Cardiac fibroblast (primary cell): ENCODE data around the gene TSPYL4.
"Not testable (repeated sequence)": the region's sequence is repeated elsewhere in the genome, so short reads cannot be mapped to it uniquely, and the experiment has no call there.

ENCODE experiments used
- DNase-seq, 2 donors: peaks; one replicate each; pipeline versions ENCODE4 v3.0.0 to v3.0.0-alpha.2; 2010; ENCODE audit warnings: low read depth in 2 of 2
- H3K4me3 ChIP-seq, 2 donors: replicated peaks in 1 of 2; 1 replicate in 1 of 2; 2 replicates in 1 of 2; pipeline ENCODE4 v1.5.1; 2011; ENCODE audit warnings: low read depth in 2 of 2, low read length in 2 of 2, mild to moderate bottlenecking in 2 of 2, moderate library complexity in 1 of 2
- CTCF ChIP-seq: IDR thresholded peaks from one replicate; pipeline ENCODE4 v1.5.1; 2011; ENCODE audit warnings: low read depth, mild to moderate bottlenecking, low read length, inconsistent platforms

TSPYL4 gene

DNA sequence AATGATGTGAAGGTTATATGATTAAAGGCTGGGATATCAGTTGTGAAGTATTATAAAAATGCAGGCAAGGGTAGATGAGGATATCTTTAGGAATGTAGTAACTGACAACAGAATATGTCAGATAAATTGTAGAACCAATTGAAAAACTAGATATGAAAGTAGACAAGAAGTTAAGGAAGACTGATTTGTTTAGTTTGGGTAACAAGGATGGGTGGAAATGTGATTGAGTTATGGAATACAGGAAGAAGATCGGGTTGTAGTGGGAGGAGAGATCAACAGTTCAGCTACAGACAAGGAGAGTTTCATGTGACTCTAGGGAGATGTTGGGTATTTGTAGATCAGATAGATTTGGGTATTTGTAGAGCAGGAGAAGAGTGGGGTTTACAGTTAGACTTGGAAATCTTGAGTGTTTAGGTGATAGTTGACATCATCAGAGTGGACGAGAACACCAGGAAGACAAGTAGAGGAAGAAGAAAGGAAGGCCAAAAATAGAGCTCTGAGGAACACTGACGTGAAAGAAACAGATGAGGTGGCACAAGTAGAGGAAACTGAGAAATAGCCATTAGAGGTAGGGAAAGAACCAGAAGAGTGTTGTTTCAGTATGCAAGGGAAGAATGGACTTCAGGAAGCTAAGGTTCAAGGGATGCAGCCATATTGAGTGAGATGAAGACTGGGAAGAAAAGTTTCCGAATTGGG is 38.0 kb upstream of the TSPYL4 start:
- peak in 1 of 2 donors; percentile 3 for DNase-seq
- H3K4me3 ChIP-seq = no peak overlapping the region
- no peak for TF ChIP-seq CTCF

GRCh38 chr6:116290799-116291198 is 36.9 kb upstream of the TSPYL4 start:
- DNase-seq = no peak
- no peak overlapping the region for H3K4me3 ChIP-seq
- TF ChIP-seq CTCF = no peak

DNA sequence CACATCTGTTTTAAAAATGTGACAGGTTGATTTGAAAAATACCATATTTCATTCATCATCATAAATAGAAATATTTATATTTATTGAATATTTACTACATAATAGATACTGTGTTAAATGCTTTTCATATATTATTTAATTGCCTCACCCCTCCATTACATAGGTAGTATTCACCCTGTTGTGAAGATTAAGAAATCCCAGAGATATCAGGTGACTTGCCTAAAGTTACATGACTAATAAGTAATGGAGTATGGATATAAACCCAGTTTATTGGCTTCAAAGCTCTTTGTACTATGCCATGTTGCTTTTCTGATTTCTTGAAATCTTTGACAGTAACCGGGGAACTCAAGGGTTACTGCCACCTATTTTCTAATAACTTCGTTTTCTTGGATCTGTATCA is 36.0 kb upstream of the TSPYL4 start:
- no peak for TF ChIP-seq CTCF
- H3K4me3 ChIP-seq = no peak overlapping the region
- no peak for DNase-seq

DNA sequence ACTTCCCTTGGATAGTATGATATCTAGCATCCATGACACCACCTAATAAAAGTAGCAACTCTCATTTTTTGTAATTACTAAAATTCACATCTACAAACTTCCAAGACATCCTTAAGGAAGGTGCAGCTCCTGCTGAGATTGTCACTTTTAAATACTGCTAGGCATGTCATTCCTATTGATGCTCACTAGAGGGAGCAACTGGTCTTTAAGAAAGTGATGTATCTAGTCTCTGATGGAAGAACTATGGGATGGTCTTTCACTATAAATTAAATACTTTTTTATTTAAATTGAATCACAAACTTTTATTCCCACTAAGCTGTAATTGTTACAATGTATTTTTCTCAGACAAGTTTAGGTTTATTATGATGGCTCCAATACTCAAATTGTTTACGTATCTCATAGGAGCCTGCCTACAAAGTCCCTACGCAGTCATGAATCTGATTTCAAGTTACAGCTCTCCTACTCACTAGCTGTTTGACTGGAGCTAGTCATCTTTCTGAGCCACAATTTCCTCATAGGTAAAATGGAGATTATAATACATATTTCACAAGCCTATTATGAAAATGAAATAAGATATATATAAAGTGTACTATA is 33.9 kb upstream of the TSPYL4 start:
- no peak overlapping the region for H3K4me3 ChIP-seq
- peak; percentile 78 to 81 for DNase-seq
- peak; percentile 77 for TF ChIP-seq CTCF

DNA sequence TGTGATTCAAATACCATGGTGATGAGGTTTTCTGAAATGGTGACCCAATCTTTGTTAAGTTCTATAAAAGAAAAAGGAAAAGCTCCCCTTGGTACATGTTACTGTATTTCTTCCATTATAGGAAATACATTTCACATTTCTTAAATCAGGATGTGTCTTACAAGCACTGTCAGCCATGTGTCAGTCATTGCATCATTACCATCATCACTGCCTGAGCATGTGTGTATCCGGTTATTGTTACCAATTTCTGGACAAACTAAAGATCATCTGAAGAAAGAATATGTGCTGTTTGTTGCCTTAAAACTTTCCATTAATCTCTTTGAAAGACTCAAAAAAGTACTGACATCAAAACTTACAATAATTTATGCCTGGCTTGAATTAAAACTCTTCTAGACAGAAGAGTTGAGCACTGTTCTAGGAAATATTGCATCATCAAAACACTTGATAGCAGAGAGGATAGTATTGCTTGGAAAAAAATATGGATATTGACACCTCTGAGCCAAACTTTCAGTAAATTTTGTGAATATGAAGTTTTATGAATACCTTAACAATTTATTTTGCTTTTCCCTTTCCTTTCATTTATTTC is 33.0 kb upstream of the TSPYL4 start:
- peak in 1 of 2 donors; percentile 40 for DNase-seq
- H3K4me3 ChIP-seq = no peak overlapping the region
- TF ChIP-seq CTCF = no peak

DNA sequence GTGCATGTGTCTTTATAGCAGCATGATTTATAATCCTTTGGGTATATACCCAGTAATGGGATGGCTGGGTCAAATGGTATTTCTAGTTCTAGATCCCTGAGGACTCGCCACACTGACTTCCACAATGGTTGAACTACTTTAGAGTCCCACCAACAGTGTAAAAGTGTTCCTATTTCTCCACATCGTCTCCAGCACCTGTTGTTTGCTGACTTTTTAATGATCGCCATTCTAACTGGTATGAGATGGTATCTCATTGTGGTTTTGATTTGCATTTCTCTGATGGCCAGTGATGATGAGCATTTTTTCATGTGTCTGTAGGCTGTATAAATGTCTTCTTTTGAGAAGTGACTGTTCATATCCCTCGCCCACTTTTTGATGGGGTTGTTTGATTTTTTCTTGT is 31.1 kb upstream of the TSPYL4 start:
- not testable (repeated sequence) for DNase-seq, H3K4me3 ChIP-seq

GRCh38 chr6:116283191-116283590 is 29.3 kb upstream of the TSPYL4 start:
- TF ChIP-seq CTCF = no peak
- DNase-seq = no peak
- H3K4me3 ChIP-seq = no peak overlapping the region
